ENCODE measurements around the gene TCF19.

Gene TCF19

GRCh38 chr6:31128093-31128676 is 30.2 kb upstream of the TCF19 start:
- peak; percentile 57 for DNase-seq (ENCODE audit: low read depth)

- no peak for DNase-seq (ENCODE audit: low read depth)
These were observed 29.3 kb upstream of the TCF19 start for GRCh38 chr6:31129130-31129529.

- no peak for DNase-seq (ENCODE audit: low read depth)
These were observed 27.6 kb upstream of the TCF19 start for GRCh38 chr6:31130751-31131150.

DNA sequence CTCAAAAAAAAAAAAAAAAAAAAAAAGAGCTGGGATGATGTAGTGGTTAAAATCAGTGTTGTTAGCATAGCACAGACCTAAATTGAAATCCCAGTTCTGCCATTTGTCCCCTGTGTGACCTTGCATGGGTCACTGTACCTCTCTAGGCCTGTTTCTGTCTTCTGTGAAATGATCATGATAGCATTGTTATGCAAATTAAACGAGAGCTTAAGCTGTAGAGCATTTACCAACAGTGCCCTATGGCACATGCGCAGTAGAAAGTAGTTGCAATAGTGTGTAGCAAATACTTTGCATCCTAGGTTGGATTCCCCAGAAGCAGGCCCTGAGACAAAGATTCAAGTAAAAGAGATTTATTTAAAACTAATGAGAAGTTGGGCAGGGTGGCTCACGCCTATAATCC is 26.8 kb upstream of the TCF19 start:
- no peak for DNase-seq (ENCODE audit: low read depth)

- no peak for DNase-seq (ENCODE audit: low read depth)
These were observed 25.6 kb upstream of the TCF19 start for GRCh38 chr6:31132806-31133205.

DNA sequence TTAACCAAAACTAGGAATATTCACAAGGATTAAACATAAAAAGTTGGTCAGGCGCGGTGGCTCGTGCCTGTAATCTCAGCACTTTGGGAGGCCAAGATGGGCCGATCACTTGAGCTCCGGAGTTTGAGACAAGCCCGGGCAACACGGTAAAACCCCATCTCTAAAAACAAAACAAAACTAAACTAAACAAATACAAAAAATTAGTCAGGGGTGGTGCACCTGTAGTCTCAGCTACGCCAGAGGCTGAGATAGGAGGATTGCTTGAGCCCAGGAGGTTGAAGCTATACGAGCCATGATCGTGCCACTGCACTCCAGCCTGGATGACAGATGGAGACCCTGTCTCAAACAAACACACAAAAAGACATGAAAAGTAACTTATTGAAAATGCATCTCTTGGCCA is 22.7 kb upstream of the TCF19 start:
- DNase-seq (ENCODE audit: low read depth): no peak

DNA sequence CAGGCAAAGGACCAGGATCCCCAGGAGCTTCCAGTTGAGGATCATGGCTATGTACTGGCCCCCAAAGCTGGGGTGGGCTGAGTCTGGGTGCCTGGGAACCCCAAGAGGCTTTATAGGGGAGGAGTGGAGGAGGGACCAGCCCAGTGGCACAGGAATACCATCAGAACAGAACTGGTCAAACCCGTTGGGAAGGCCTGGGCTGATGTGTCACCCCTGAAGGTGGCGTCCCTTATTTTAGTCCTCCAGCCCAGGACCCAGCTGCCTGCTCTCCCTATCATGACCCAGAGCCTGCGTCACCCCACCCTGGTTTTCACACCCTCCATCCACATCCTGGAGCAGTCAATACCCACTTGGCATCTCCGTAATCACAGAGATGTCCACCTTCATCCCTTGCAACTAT is 19.4 kb upstream of the TCF19 start, which contains the start of gene PSORS1C2:
Gene PSORS1C2 (minus strand): TSS at position 85 of the 400 bp plus-strand sequence. CDS start 40 bp downstream, at position 45.
- no peak for DNase-seq (ENCODE audit: low read depth)

- no peak for DNase-seq (ENCODE audit: low read depth)
These were observed 18.8 kb upstream of the TCF19 start for GRCh38 chr6:31139599-31139998.

- DNase-seq (ENCODE audit: low read depth): no peak
These were observed 17.7 kb upstream of the TCF19 start for GRCh38 chr6:31140643-31141042.

- DNase-seq (ENCODE audit: low read depth): no peak
These were observed 16.0 kb upstream of the TCF19 start for GRCh38 chr6:31142361-31142761.

GRCh38 chr6:31143148-31143547 is 15.2 kb upstream of the TCF19 start:
- no peak for DNase-seq (ENCODE audit: low read depth)

DNA sequence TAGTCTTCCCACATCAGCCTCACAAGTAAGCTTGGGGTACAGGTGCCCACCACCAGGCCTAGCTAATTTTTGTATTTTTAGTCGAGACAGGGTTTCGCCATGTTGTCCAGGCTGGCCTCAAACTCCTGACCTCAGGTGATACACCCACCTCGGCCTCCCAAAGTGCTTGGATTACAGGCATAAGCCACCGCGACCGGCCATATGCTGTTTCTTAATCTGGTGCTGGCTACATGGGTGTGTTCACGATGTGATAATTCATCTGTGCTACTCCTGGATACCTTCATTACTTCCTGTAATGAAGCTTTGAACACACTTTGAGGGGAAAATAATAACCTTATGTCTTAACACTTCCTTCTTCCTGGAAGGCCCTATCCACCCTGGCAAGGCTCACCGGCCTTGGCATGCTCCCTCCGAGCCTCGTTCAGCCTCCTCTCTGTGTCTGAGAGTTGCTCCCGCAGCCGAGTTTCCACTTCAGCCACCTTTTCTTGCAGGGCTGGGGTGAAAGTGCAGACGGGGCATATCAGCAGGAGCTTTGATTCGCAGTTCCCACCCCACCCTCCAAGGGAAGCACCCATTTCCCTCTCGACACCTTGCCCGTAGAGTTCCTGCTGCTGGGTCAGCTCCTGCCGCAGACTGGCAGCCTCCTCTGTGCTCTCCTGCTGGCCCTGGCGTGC is 14.0 kb upstream of the TCF19 start:
- DNase-seq (ENCODE audit: low read depth): no peak

GRCh38 chr6:31144970-31145340 is 13.4 kb upstream of the TCF19 start:
- DNase-seq (ENCODE audit: low read depth): no peak

- no peak for DNase-seq (ENCODE audit: low read depth)
These were observed 13.0 kb upstream of the TCF19 start for GRCh38 chr6:31145386-31145785.

DNA sequence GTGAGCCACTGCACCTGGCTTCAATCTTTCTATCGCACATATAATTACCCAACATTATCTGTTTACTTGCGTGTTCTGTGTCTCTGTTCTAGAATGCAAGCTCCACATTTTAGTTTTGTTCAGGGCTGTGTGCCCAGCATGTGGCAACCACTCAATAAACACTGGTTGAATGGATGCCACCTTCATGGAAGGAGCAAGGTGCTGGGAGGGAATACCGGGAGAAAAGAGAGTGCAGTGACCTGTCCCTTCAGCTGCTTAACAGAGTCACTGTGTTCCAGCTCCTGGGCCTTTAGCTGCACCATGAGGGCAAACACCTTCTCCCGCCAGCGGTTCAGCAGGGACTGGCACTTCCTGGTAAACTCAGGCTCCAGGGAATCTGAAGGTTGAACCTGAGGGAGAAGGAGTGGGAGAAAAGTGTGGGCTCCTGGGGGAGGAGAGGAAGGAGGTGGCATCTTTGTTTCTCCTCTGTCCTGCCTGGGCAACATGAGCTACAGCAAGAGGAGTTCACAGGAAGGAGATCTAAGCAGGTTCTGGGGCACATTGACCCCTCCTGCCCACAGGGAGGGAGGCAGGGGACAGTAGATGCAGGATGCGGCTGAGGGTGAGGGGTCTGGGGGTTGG is 8.5 kb upstream of the TCF19 start:
- DNase-seq (ENCODE audit: low read depth): no peak

- no peak for DNase-seq (ENCODE audit: low read depth)
These were observed 5.6 kb upstream of the TCF19 start for GRCh38 chr6:31152781-31153180.

GRCh38 chr6:31154436-31154835 is 4.0 kb upstream of the TCF19 start:
- DNase-seq (ENCODE audit: low read depth): no peak

GRCh38 chr6:31156641-31157040 is 1.7 kb upstream of the TCF19 start:
- DNase-seq (ENCODE audit: low read depth): no peak

- DNase-seq (ENCODE audit: low read depth): no peak
These were observed 763 bp upstream of the TCF19 start, which contains the start of gene CCHCR1 for GRCh38 chr6:31157513-31158139. Gene CCHCR1, minus strand, starts transcription at chr6:31157802. Its CDS starts 202 bp downstream, at chr6:31157600.

DNA sequence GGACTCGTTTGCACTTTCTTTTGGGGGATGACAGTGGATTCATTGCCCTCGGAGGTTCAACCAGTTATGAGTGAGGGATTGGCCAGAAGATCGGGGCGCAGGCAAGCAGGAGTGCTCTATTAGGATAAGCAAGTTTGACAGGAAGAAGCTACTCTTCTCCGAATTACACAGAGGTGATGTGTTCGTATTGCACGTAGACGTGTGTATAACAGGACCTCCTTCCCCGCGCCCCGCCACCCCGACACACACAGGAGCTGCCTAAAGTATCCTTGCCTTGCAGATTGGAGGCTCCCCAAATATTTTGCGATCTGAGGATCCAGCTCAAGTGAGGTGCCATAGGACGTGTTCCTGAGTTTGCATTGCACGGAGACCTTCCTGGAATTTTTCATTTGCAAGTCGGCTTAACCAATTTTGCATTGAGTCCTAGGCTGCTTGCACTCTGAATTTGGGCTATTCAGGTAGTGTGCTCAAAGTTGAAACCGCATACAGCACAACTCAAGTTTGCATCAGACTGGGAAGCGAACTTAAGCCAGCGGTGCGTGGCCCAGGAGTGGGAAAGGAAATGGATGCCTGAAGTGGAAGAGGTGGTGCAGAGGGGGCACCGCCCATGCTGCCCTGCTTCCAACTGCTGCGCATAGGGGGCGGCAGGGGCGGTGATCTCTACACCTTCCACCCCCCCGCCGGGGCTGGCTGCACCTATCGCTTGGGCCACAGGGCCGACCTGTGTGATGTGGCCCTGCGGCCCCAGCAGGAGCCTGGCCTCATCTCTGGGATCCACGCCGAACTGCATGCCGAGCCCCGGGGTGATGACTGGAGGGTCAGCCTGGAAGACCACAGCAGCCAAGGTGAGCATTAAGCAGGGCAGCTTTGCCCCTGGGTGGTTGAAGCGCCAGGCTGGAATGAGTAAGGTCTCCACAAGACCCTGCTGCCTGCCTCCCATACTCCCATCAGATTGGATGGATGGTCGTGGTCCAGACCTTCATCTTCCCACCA is 770 bp downstream of the TCF19 start:
- DNase-seq (ENCODE audit: low read depth): no peak

GRCh38 chr6:31161216-31162126 is 3.1 kb downstream of the TCF19 start:
- no peak for DNase-seq (ENCODE audit: low read depth)

Data from stimulated activated CD8-positive, alpha-beta memory T cell treated with anti-CD3 and anti-CD28 coated beads, Interleukin-12 subunit alpha, Interleukin-12 subunit beta, amount 100 ng/mL, for 1 hour (primary cell).